Measurements from ENCODE around the gene SSTR3. TPM values are rescaled to one million over a fixed set of nuclear protein-coding genes. Genes with fewer than 3 reads are reported as not detected.

The SSTR3 gene
- total RNA-seq, 4 donors from 2014 or later = 0.11 to 0.24 (median 0.13) TPM; not detected in 1

DNA sequence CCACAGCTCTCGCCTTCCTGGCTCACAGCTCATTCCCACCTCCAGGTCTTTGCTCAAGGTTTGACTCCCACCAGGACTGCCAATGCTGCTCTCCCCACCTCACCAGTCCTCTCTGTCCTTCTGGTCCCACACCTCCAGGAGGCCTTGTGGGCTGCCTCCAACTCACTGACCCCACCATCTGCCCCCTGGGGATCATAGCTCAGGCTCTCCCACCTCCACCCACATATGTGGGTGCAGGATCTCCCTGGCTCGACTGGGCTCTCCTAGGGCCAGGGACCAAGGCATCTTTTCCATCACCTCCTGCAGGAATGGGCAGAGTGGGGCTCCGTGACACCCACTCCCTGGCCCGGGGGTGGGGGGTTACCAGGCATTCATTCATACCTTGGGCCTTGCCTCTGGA is 13.8 kb upstream of the SSTR3 start:
- TF ChIP-seq POLR2A (IDR thresholded peaks at IDR 0.05) = no peak
- no peaks in the 10 kb centered on the region for H3K36me3 ChIP-seq
- peaks cover 0 to 6% of the 10 kb centered on the region in 2 donors for H3K4me1 ChIP-seq
- H3K27me3 ChIP-seq = no peaks in the 10 kb centered on the region
- intact Hi-C loops (cut with DNase I) = no loop called here
- no peak overlapping the region for H3K27ac ChIP-seq
- no peak for DNase-seq
- no peak overlapping the region for H3K4me3 ChIP-seq (replicated peaks in 1 of 3)
- WGBS, 2 donors = 95 to 100% methylated on average over 1 to 4 of the region's 4 CpGs
- no peaks in the 10 kb centered on the region for H3K9me3 ChIP-seq

DNA sequence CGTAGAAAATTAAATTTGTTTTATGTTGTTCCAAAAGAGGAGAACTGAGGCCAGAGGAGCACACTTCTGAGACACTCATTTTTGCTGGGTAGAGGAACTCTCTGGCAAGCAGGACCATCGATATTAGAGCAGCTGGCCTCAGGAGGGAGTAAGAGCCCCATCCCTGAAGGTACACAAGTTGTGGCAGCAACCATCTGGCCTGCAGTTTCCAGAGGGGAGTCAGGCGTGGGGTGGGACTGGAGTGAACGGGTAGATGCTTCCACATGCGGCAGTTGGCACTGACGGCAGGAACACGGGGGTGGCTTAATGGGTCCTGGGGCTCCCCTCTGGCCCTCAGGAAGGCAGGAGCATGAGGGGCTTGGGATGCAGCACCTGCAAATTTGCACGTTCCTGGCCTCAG is 13.2 kb upstream of the SSTR3 start:
- no peak overlapping the region for H3K27ac ChIP-seq
- TF ChIP-seq POLR2A (IDR thresholded peaks at IDR 0.05) = no peak
- TF ChIP-seq, protein P1, sequence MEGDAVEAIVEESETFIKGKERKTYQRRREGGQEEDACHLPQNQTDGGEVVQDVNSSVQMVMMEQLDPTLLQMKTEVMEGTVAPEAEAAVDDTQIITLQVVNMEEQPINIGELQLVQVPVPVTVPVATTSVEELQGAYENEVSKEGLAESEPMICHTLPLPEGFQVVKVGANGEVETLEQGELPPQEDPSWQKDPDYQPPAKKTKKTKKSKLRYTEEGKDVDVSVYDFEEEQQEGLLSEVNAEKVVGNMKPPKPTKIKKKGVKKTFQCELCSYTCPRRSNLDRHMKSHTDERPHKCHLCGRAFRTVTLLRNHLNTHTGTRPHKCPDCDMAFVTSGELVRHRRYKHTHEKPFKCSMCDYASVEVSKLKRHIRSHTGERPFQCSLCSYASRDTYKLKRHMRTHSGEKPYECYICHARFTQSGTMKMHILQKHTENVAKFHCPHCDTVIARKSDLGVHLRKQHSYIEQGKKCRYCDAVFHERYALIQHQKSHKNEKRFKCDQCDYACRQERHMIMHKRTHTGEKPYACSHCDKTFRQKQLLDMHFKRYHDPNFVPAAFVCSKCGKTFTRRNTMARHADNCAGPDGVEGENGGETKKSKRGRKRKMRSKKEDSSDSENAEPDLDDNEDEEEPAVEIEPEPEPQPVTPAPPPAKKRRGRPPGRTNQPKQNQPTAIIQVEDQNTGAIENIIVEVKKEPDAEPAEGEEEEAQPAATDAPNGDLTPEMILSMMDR (IDR thresholded peaks at IDR 0.05) = no peak
- peaks cover 0 to 6% of the 10 kb centered on the region in 2 donors for H3K4me1 ChIP-seq

DNA sequence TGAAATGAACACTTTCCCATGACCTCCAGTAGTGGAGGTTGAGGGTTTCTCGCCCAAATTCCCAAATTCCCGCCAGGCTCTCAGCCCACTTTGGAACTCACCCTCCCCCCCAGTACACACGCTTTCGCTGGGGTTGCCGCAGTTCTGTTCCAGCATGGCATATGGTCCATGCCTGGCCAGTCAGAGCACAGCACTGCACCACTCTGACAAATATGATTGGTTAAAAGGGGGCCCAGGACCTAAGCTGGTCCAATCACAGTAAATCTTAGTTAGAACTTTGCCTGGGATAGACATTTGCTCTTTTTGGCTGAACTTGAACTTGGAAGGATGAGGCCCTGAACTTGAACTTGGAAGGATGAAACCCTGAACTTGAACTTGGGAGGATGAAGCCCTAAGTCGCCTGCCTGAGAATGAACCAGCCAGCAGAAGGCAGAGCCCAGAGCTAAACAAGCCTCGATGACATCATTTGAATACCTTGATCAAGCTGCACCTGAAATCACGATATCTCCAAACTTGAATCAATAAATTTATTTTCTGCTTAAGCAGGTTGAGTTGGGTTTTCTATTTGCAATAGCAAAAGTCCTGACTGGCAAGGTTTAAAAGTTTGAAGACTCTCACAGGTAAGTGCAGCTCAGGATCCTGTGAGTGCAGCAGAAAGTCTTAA is 12.6 kb upstream of the SSTR3 start:
- TF ChIP-seq POLR2A (IDR thresholded peaks at IDR 0.05) = no peak
- TF ChIP-seq, protein P1 (IDR thresholded peaks at IDR 0.05) = no peak
- no peak for DNase-seq
- H3K36me3 ChIP-seq = no peaks in the 10 kb centered on the region
- no peak overlapping the region for H3K4me3 ChIP-seq (replicated peaks in 1 of 3)
- H3K4me1 ChIP-seq = peaks cover 0 to 5% of the 10 kb centered on the region in 2 donors
- WGBS, 2 donors = 59 to 62% methylated on average over 8 of the region's 8 CpGs
- intact Hi-C loops (cut with DNase I) = no loop called here
- no peak overlapping the region for H3K27ac ChIP-seq
- no peaks in the 10 kb centered on the region for H3K9me3 ChIP-seq
- no peaks in the 10 kb centered on the region for H3K27me3 ChIP-seq

More for the DNA sequence above, 13.2 kb upstream of the SSTR3 start:
- intact Hi-C loops (cut with DNase I) = no loop called here
- no peak overlapping the region for H3K4me3 ChIP-seq (replicated peaks in 1 of 3)
- no peaks in the 10 kb centered on the region for H3K27me3 ChIP-seq
- H3K9me3 ChIP-seq = no peaks in the 10 kb centered on the region
- WGBS, 2 donors = 76 to 82% methylated on average over 7 to 8 of the region's 8 CpGs
- no peaks in the 10 kb centered on the region for H3K36me3 ChIP-seq
- DNase-seq = no peak

DNA sequence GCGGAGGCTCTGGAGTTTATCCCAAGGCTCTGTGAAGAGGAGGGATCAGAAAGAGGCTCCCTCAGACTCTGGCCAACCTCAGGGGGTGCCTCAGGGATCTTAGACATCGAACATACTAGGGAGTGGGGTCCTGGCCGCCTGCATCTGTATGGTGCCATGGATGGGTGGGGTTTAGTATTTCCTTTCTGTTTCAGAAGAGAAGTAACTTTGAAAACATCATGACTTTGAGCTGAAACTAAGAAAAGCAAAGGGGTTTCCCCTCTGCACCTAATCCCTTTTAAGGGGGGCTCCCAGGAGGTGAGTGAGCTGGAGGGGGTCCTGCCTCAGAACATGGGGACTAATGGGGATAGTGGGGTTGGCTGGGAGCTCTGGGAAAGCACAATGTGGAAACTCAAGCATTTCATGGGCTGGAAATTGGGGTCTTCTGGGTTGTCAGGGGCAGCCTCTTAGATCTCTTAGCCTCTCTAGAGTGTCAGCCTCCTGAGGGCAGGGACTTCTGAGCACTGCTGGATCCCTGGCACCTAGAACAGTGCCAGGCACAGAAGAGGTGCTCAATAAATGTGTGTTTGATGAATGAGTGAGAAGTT is 11.8 kb upstream of the SSTR3 start:
- 71 to 75% methylated on average over 3 of the region's 3 CpGs for WGBS, 2 donors
- no peak for TF ChIP-seq POLR2A (IDR thresholded peaks at IDR 0.05)
- TF ChIP-seq, protein P1 (IDR thresholded peaks at IDR 0.05) = no peak
- H3K36me3 ChIP-seq = no peaks in the 10 kb centered on the region
- no peak overlapping the region for H3K27ac ChIP-seq
- DNase-seq = no peak
- H3K4me1 ChIP-seq = no peaks in the 10 kb centered on the region
- no peak overlapping the region for H3K4me3 ChIP-seq (replicated peaks in 1 of 3)
- H3K9me3 ChIP-seq = no peaks in the 10 kb centered on the region
- no peaks in the 10 kb centered on the region for H3K27me3 ChIP-seq
- intact Hi-C loops (cut with DNase I) = no loop called here

DNA sequence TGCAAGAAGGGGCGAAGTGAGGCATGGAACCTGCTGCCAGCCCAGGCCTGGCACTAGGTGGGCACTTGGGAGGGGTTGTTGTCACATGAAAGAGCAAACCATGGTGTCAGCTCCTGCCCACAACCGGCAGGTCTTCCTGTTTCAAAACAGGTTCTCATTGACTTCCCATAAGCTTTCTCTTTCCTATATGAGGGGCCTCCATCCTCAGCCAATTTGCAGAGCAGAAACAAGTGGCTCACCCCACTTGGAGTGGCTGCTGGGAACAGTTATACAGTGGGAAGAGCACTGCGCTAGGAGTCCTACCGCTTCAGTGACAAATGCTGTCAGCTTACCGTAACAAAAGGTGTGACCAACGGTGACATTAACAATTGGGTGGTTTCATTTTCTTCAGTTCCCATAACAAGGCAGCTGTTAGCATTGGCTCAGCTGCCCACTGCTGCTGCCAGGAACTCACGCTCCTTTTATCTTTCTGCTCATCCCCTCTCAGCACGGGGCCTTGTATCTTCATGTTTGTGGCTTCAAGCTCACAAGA is 10.2 kb upstream of the SSTR3 start:
- H3K9me3 ChIP-seq = no peaks in the 10 kb centered on the region
- H3K36me3 ChIP-seq = no peaks in the 10 kb centered on the region
- TF ChIP-seq POLR2A (IDR thresholded peaks at IDR 0.05) = no peak
- TF ChIP-seq, protein P1 (IDR thresholded peaks at IDR 0.05) = no peak
- H3K27ac ChIP-seq = no peak overlapping the region
- 61 to 78% methylated on average over 8 of the region's 8 CpGs for WGBS, 2 donors
- intact Hi-C loops (cut with DNase I) = no loop called here
- H3K4me1 ChIP-seq = no peaks in the 10 kb centered on the region
- no peaks in the 10 kb centered on the region for H3K27me3 ChIP-seq
- no peak overlapping the region for H3K4me3 ChIP-seq (replicated peaks in 1 of 3)
- no peak for DNase-seq
